GM23248 (cell line): ENCODE results near the gene UBXN1. TPM values are rescaled to one million over a fixed set of nuclear protein-coding genes. Genes with fewer than 3 reads are reported as not detected.

Source experiments
- DNase-seq: peaks from one replicate; pipeline ENCODE4 v3.0.0-alpha.2; 2015
- H2AFZ ChIP-seq: fragments of 200-600 bp; sonication (generic); 2 replicates; pipeline ENCODE4 v1.6.1; 2016; ENCODE audit warnings: antibody characterized with exemption
- H3F3A ChIP-seq: fragments of 200-600 bp; sonication (generic); 2 replicates; pipeline ENCODE4 v1.6.1; 2016; ENCODE audit warnings: mild to moderate bottlenecking, antibody characterized with exemption, mixed run types; ENCODE audit not compliant: insufficient read depth
- H3K27ac ChIP-seq: fragments of 200-600 bp; sonication (generic); 2 replicates; pipeline ENCODE4 v1.5.1; 2016; ENCODE audit warnings: mild to moderate bottlenecking
- H3K27me3 ChIP-seq: fragments of 200-600 bp; sonication (generic); replicated peaks from 2 replicates; pipeline ENCODE4 v1.6.1; 2016; ENCODE audit warnings: mild to moderate bottlenecking; ENCODE audit not compliant: insufficient read depth
- H3K36me3 ChIP-seq: fragments of 200-600 bp; sonication (generic); 2 replicates; pipeline ENCODE4 v1.6.1; 2016; ENCODE audit warnings: low read depth, mild to moderate bottlenecking
- H3K4me1 ChIP-seq: fragments of 200-600 bp; sonication (generic); 2 replicates; pipeline ENCODE4 v1.6.1; 2016; ENCODE audit warnings: mild to moderate bottlenecking; ENCODE audit not compliant: insufficient read depth
- H3K4me2 ChIP-seq: fragments of 200-600 bp; sonication (generic); one replicate; pipeline ENCODE4 v1.6.1; 2016; ENCODE audit warnings: mild to moderate bottlenecking; ENCODE audit not compliant: unreplicated experiment
- H3K4me3 ChIP-seq: fragments of 200-600 bp; sonication (generic); 2 replicates; pipeline ENCODE4 v1.5.1; 2016; ENCODE audit warnings: mild to moderate bottlenecking
- H3K79me2 ChIP-seq: fragments of 200-600 bp; sonication (generic); 2 replicates; pipeline ENCODE4 v1.6.1; 2016; ENCODE audit warnings: mild to moderate bottlenecking; ENCODE audit not compliant: insufficient read depth
- H3K9ac ChIP-seq: fragments of 200-600 bp; sonication (generic); 2 replicates; pipeline ENCODE4 v1.6.1; 2016; ENCODE audit warnings: mild to moderate bottlenecking
- H3K9me2 ChIP-seq: fragments of 200-600 bp; sonication (generic); 2 replicates; pipeline ENCODE4 v1.6.1; 2016; ENCODE audit warnings: mixed run types, mild to moderate bottlenecking, moderate library complexity; ENCODE audit not compliant: insufficient read depth
- H3K9me3 ChIP-seq: fragments of 200-600 bp; sonication (generic); one replicate; pipeline ENCODE4 v1.6.1; 2017; ENCODE audit warnings: low read depth
- H4K20me1 ChIP-seq: fragments of 200-600 bp; sonication (generic); 2 replicates; pipeline ENCODE4 v1.6.0; 2016; ENCODE audit not compliant: insufficient read depth
- EZH2 ChIP-seq: fragments of 200-600 bp; sonication (generic); IDR thresholded peaks from 2 replicates; pipeline ENCODE4 v1.6.1; 2018; ENCODE audit warnings: antibody characterized with exemption, mild to moderate bottlenecking; ENCODE audit not compliant: insufficient read depth, poor library complexity, severe bottlenecking
- EZH2phosphoT487 ChIP-seq: fragments of 200-600 bp; sonication (generic); IDR thresholded peaks from 2 replicates; pipeline ENCODE4 v1.6.1; 2018; ENCODE audit warnings: antibody characterized with exemption, moderate library complexity, mild to moderate bottlenecking, low read depth; ENCODE audit not compliant: insufficient read depth
- WGBS, 2 experiments: methylation state at CpG; one replicate each; pipeline ENCODE4 v1.1.6; 2015 to 2017; ENCODE audit warnings: low lambda C conversion rate in 2 of 2, low coverage in 1 of 2; ENCODE audit errors: missing lambda C conversion rate in 2 of 2; 5-methylcytosine and 5-hydroxymethylcytosine counted together
- in situ Hi-C: fragments of 300-500 bp; cut with MboI; formaldehyde crosslinking; loops from 2 replicates; pipeline ENCODE4 v1.15.0; 2020
- polyA plus RNA-seq: library from polyadenylated mRNA; unstranded; fragments of >200 nt; fragmentation: Nextera tagmentation; extraction: Ambion mirVana; gene quantifications from 2 replicates; pipeline ENCODE4 v1.2.1, GENCODE V29; 2016
- total RNA-seq: library from RNA; depleted of rRNA; stranded (reverse); fragments of >200 nt; shearing (Covaris generic); gene quantifications from 2 replicates; pipeline ENCODE4 v1.2.3, GENCODE V29; 2014

Gene UBXN1
- total and polyA plus RNA-seq, 2 experiments from 2014 or later: 85.3 to 135 TPM

GRCh38 chr11:62665599-62666258 is 13.1 kb downstream of the UBXN1 start:
- in situ Hi-C loops: no loop called here
- Histone ChIP-seq H3K36me3 (0 out of 2 replicates have a peak, but pooled peaks cover 5% of the 10 kb centered on the region), H3K9me3 (no peaks in the 10 kb centered on the region), H3F3A (peaks cover 30% of the 10 kb centered on the region), H4K20me1 (no peaks in the 10 kb centered on the region), H3K4me2 (peak overlapping the region; percentile 90), H3K79me2 (peaks cover 56% of the 10 kb centered on the region), H3K4me3 (peak overlapping the region; percentile 84), H3K9me2 (no peaks in the 10 kb centered on the region), H3K4me1 (peaks cover 12% of the 10 kb centered on the region), H3K27ac (peak overlapping the region; percentile 72), H3K9ac (peak overlapping the region; percentile 87), H3K27me3 (no peaks in the 10 kb centered on the region), H2AFZ (no peak overlapping the region)
- DNase-seq: peak; percentile 80
- WGBS, 2 experiments: 0 to 1% methylated on average over 32 to 39 of the region's 39 CpGs
- TF ChIP-seq EZH2phosphoT487 (no peak), EZH2 (no peak)

GRCh38 chr11:62665075-62665598 is 13.7 kb downstream of the UBXN1 start, which contains the start of the genes C11orf98 and CSKMT:
C11orf98 (minus strand) TSS chr11:62665210; CDS start chr11:62665169, 41 bp downstream.
CSKMT (plus strand) TSS chr11:62665312; CDS start chr11:62665880, 568 bp downstream.
- Histone ChIP-seq H4K20me1 (no peaks in the 10 kb centered on the region), H2AFZ (peak within 1 kb of the TSS; percentile 84), H3K4me3 (peak within 1 kb of the TSS; percentile 84), H3K4me1 (peaks cover 12% of the 10 kb centered on the region), H3K9me2 (no peaks in the 10 kb centered on the region), H3F3A (peaks cover 26% of the 10 kb centered on the region), H3K36me3 (0 out of 2 replicates have a peak, but pooled peaks cover 5% of the 10 kb centered on the region), H3K27me3 (no peaks in the 10 kb centered on the region), H3K4me2 (peak within 1 kb of the TSS; percentile 90), H3K9me3 (no peaks in the 10 kb centered on the region), H3K27ac (peak within 1 kb of the TSS; percentile 72), H3K79me2 (peaks cover 50% of the 10 kb centered on the region), H3K9ac (peak within 1 kb of the TSS; percentile 87)
- TF ChIP-seq EZH2: no peak
- no peak for TF ChIP-seq EZH2phosphoT487
- WGBS, 2 experiments: 1% methylated on average over 43 to 47 of the region's 47 CpGs
- peak; percentile 96 for DNase-seq
- in situ Hi-C loops: no loop called here

GRCh38 chr11:62664405-62665074 is 14.3 kb downstream of the UBXN1 start:
- H3K4me3 ChIP-seq: peak overlapping the region; percentile 84
- no peaks in the 10 kb centered on the region for H4K20me1 ChIP-seq
- H3K4me1 ChIP-seq: peaks cover 12% of the 10 kb centered on the region
- peak overlapping the region; percentile 72 for H3K27ac ChIP-seq
- TF ChIP-seq EZH2phosphoT487: no peak
- no peak for TF ChIP-seq EZH2
- H3K9ac ChIP-seq: peak overlapping the region; percentile 87
- H3K36me3 ChIP-seq: 0 out of 2 replicates have a peak, but pooled peaks cover 5% of the 10 kb centered on the region
- H3K27me3 ChIP-seq: no peaks in the 10 kb centered on the region
- peak overlapping the region; percentile 84 for H2AFZ ChIP-seq
- peak overlapping the region; percentile 88 for H3K4me2 ChIP-seq
- no peaks in the 10 kb centered on the region for H3K9me2 ChIP-seq
- peak; percentile 71 for DNase-seq
- WGBS, 2 experiments: 3% methylated on average over 36 of the region's 36 CpGs
- in situ Hi-C loops: no loop called here
- no peaks in the 10 kb centered on the region for H3K9me3 ChIP-seq
- H3K79me2 ChIP-seq: peaks cover 47% of the 10 kb centered on the region
- peaks cover 20% of the 10 kb centered on the region for H3F3A ChIP-seq

GRCh38 chr11:62656796-62657429 is 22.0 kb downstream of the UBXN1 start:
- H3F3A ChIP-seq: no peaks in the 10 kb centered on the region
- TF ChIP-seq EZH2 (no peak), EZH2phosphoT487 (no peak)
- no peaks in the 10 kb centered on the region for H3K9me3 ChIP-seq
- no peaks in the 10 kb centered on the region for H3K9me2 ChIP-seq
- peaks cover 5% of the 10 kb centered on the region for H3K4me1 ChIP-seq
- no peak for DNase-seq
- no peak overlapping the region for H3K27ac ChIP-seq
- H3K4me3 ChIP-seq: no peak overlapping the region
- H3K36me3 ChIP-seq: no peaks in the 10 kb centered on the region
- H3K9ac ChIP-seq: no peak overlapping the region
- H3K27me3 ChIP-seq: no peaks in the 10 kb centered on the region
- peak overlapping the region; percentile 5; the same call in 1 of the 2 replicates for H2AFZ ChIP-seq
- no peaks in the 10 kb centered on the region for H4K20me1 ChIP-seq
- H3K79me2 ChIP-seq: peaks cover 12% of the 10 kb centered on the region
- H3K4me2 ChIP-seq: no peak overlapping the region
- in situ Hi-C loops: no loop called here
- WGBS, 2 experiments: 46 to 61% methylated on average over 5 of the region's 5 CpGs
